K562 (cell line): ENCODE results near the gene PPL. TPM values are rescaled to one million over a fixed set of nuclear protein-coding genes. Genes with fewer than 3 reads are reported as not detected.

Experiments used
- ATAC-seq: fragments of 200-7000 bp; cut with Tn5 transposase; 3 replicates; pipeline ENCODE4 v1.9.1; 2020; ENCODE audit warnings: moderate library complexity
- BruUV-seq: library from RNA; stranded (reverse); fragments of 400-500 nt; replicated peaks from 2 replicates; lab custom pipeline; 2021; lab: Mats Ljungman, UMichigan
- CTCF ChIA-PET: fragments of 300-600 bp; formaldehyde crosslinking; extraction: SDS; loops from one replicate; lab custom pipeline; 2021; ENCODE audit warnings: low intra/inter-chr PET ratio; lab: Yijun Ruan, JAX
- POLR2A ChIA-PET: fragments of 300-600, 350-650 bp; sonication (Branson Sonifier 250); formaldehyde crosslinking; extraction: SDS; loops from one replicate; lab custom pipeline; 2021; ENCODE audit warnings: antibody characterized with exemption, inconsistent platforms; lab: Yijun Ruan, JAX
- DNase-seq, 4 experiments: peaks; one replicate each; pipeline versions ENCODE4 v3.0.0 to v3.0.0-alpha.2; 2011 to 2018; ENCODE audit warnings: low spot score in 3 of 4, mixed read lengths in 3 of 4; ENCODE audit errors: extremely low read depth in 1 of 4
- FAIRE-seq: peaks from 2 replicates; lab custom pipeline; 2011; peaks lifted over from hg19 to GRCh38; lab: Jason Lieb, UNC
- H2AFZ ChIP-seq: 2 replicates; pipeline ENCODE4 v1.6.0; 2011; ENCODE audit warnings: low read depth, low read length, control low read depth, inconsistent platforms
- H3K27ac ChIP-seq: fragments of 200-600 bp; 3 replicates; pipeline ENCODE4 v1.8.0; 2011; ENCODE audit warnings: low read depth, mild to moderate bottlenecking, control low read depth, inconsistent platforms, low read length, moderate library complexity, mixed read lengths; ENCODE audit errors: extremely low read depth
- H3K27me3 ChIP-seq, 2 experiments: fragments of 300-600 bp in 1 of 2; 2 replicates in 1 of 2; 3 replicates in 1 of 2; pipeline versions ENCODE4 v1.6.0 to v1.8.0; 2011; ENCODE audit warnings: inconsistent platforms in 2 of 2, low read length in 2 of 2, mild to moderate bottlenecking in 1 of 2, mixed read lengths in 1 of 2, moderate library complexity in 1 of 2; ENCODE audit not compliant: control insufficient read depth in 2 of 2, insufficient read depth in 2 of 2
- H3K36me3 ChIP-seq: fragments of 300-600 bp; 3 replicates; pipeline ENCODE4 v1.8.0; 2011; ENCODE audit warnings: mild to moderate bottlenecking, low read length, inconsistent platforms; ENCODE audit not compliant: control insufficient read depth, insufficient read depth
- H3K4me1 ChIP-seq, 2 experiments: fragments of 200-600 bp in 1 of 2; replicated peaks in 1 of 2; 2 replicates in 1 of 2; 3 replicates in 1 of 2; pipeline versions ENCODE4 v1.5.1 to v1.8.0; 2011; ENCODE audit warnings: inconsistent platforms in 2 of 2, low read length in 2 of 2, mild to moderate bottlenecking in 1 of 2, mixed read lengths in 1 of 2, moderate library complexity in 1 of 2; ENCODE audit not compliant: control insufficient read depth in 2 of 2, insufficient read depth in 2 of 2
- H3K4me2 ChIP-seq: 2 replicates; pipeline ENCODE4 v1.6.1; 2011; ENCODE audit warnings: low read length, control low read depth, inconsistent platforms, mixed read lengths; ENCODE audit not compliant: insufficient read depth
- H3K4me3 ChIP-seq: fragments of 200-600 bp; sonication (generic), shearing (Covaris generic); 2 replicates; pipeline ENCODE4 v1.5.1; 2016; ENCODE audit warnings: control low read depth, inconsistent platforms
- H3K79me2 ChIP-seq: fragments of 200-600 bp; 3 replicates; pipeline ENCODE4 v1.8.0; 2011; ENCODE audit warnings: low read length, inconsistent platforms; ENCODE audit not compliant: control insufficient read depth, insufficient read depth
- H3K9ac ChIP-seq, 2 experiments: 2 replicates each; pipeline versions ENCODE4 v1.6.0 to v1.6.1; 2011; ENCODE audit warnings: low read depth in 2 of 2, low read length in 2 of 2, control low read depth in 1 of 2, inconsistent platforms in 1 of 2, mild to moderate bottlenecking in 1 of 2, mixed read lengths in 1 of 2; ENCODE audit not compliant: insufficient read depth in 1 of 2
- H3K9me1 ChIP-seq: one replicate; pipeline ENCODE4 v1.6.0; 2011; ENCODE audit warnings: inconsistent platforms, mild to moderate bottlenecking, low read length, moderate library complexity; ENCODE audit not compliant: control insufficient read depth, insufficient read depth
- H3K9me3 ChIP-seq: replicated peaks from 2 replicates; pipeline ENCODE4 v1.5.1; 2011; ENCODE audit warnings: low read depth, low read length, inconsistent platforms; ENCODE audit not compliant: control insufficient read depth, insufficient read depth
- H4K20me1 ChIP-seq: replicated peaks from 2 replicates; pipeline ENCODE4 v1.6.1; 2011; ENCODE audit warnings: low read length, inconsistent platforms, mixed read lengths; ENCODE audit not compliant: control insufficient read depth, insufficient read depth
- AFF1 ChIP-seq, 2 experiments: fragments of 450-650 bp; IDR thresholded peaks; 2 replicates each; pipeline ENCODE4 v1.6.1; 2018; ENCODE audit warnings: mild to moderate bottlenecking in 2 of 2, low read depth in 1 of 2; ENCODE audit not compliant: partially characterized antibody in 2 of 2
- CREBBP ChIP-seq: IDR thresholded peaks from one replicate; pipeline ENCODE4 v1.6.1; 2012; ENCODE audit warnings: low read depth, mild to moderate bottlenecking, control low read depth, inconsistent platforms, low read length
- MCM3 ChIP-seq: fragments of 450-650 bp; IDR thresholded peaks from 2 replicates; pipeline ENCODE4 v1.6.1; 2016
- SNIP1 ChIP-seq: fragments of 450-650 bp; IDR thresholded peaks from 2 replicates; pipeline ENCODE4 v1.7.1; 2017; ENCODE audit warnings: low read depth, mild to moderate bottlenecking
- WHSC1 ChIP-seq: IDR thresholded peaks from one replicate; pipeline ENCODE4 v1.6.1; 2012; ENCODE audit warnings: low read length, control low read depth, inconsistent platforms
- WGBS: fragments of 100-300 bp; shearing (Covaris generic); methylation state at CpG from one replicate; pipeline ENCODE4 v1.1.6; 2016; ENCODE audit warnings: low coverage, mixed read lengths; ENCODE audit not compliant: insufficient coverage; ENCODE audit errors: missing lambda C conversion rate; 5-methylcytosine and 5-hydroxymethylcytosine counted together
- in situ Hi-C: fragments of 300-500 bp; cut with MboI; formaldehyde crosslinking; loops from 4 replicates; pipeline ENCODE4 v1.15.0; 2018; ENCODE audit warnings: inconsistent platforms, mixed read lengths
- intact Hi-C: fragments of 100-400 bp; cut with micrococcal nuclease; formaldehyde crosslinking; loops from 2 replicates; pipeline ENCODE4 v1.14.2; 2022
- polyA plus RNA-seq, 8 experiments: library from polyadenylated mRNA; depleted of rRNA in 4 of 8; stranded (reverse) in 5 of 8; unstranded in 3 of 8; fragments of >200 nt; fragmentation: Nextera tagmentation in 2 of 8; fragmentation: Illumina TruSeq in 1 of 8; extraction: Ambion mirVana in 2 of 8; extraction: Trizol in 1 of 8; gene quantifications; 2 replicates each; pipeline versions ENCODE4 v1.2.1 to v1.2.3, GENCODE V29; 2011 to 2014; ENCODE audit warnings: inconsistent platforms in 1 of 8, missing spikeins in 1 of 8
- total RNA-seq, 7 experiments: library from RNA; depleted of rRNA in 6 of 7; stranded (reverse); fragments of >200 nt in 6 of 7; fragmentation: Illumina TruSeq in 2 of 7; extraction: Trizol in 2 of 7; gene quantifications; 2 replicates each; pipeline versions ENCODE4 v1.2.1 to v1.2.3, GENCODE V29; 2011 to 2021; ENCODE audit warnings: low replicate concordance in 1 of 7
- TF ChIP-seq, protein P1 (sequence below): fragments of 450-650 bp; formaldehyde crosslinking; IDR thresholded peaks from 2 replicates; pipeline ENCODE4 v1.4.0; 2022; ENCODE audit warnings: missing genetic modification characterization

PPL gene
- total and polyA plus RNA-seq, 9 of the 15 experiments (the other 6 are each of a cell fraction or from before 2014, with no cell fraction given), result 0.01 to 0.15 (median 0.07) TPM; not detected in 3

DNA sequence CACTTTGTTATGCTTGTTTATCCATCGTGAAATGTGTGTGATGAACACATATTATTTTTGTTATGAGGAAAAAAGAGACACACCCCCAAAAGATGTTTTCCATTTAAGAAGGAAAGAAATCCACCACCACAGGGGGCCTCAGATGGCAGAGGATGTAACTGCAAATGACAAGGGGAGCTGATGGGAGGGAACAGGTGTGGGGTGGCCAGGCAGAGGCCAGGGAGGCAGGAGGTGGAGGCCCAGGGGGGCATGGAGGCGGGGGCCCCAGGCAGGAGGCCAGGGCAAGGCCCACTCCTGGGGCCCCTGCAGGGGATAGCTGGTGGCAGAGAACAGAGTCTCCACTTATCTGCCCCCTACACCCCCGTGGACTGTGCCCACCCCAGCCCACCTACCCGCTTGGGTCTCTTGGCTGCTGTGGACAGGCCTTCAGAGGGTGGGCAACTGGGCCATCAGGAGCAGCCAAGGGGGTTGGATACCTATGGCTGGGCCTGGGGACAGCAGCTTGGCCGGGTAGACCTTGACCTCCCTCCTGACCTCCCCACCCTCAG, 28.0 kb downstream of the PPL start:
- H3K36me3 ChIP-seq, result no peaks in the 10 kb centered on the region
- no peak for ATAC-seq
- no peaks in the 10 kb centered on the region for H3K9me1 ChIP-seq
- no peaks in the 10 kb centered on the region for H4K20me1 ChIP-seq
- CTCF ChIA-PET, result interaction anchor here (1.6 kb wide), 1 partner anchor 192 kb away, joined by 5 read pairs; no protein-coding TSS in a partner anchor
- no peak overlapping the region for H2AFZ ChIP-seq
- no peak for FAIRE-seq
- DNase-seq, result no peak
- no peak overlapping the region for H3K4me3 ChIP-seq
- peaks cover 0 to 4% of the 10 kb centered on the region in 2 experiments; a peak in 1 of 5 replicates for H3K4me1 ChIP-seq
- no peaks in the 10 kb centered on the region for H3K9me3 ChIP-seq
- POLR2A ChIA-PET, result no interaction called here
- WGBS, result 10% methylated on average over 5 of the region's 5 CpGs
- H3K9ac ChIP-seq, result no peak overlapping the region
- H3K27me3 ChIP-seq, result peaks cover 24 to 45% of the 10 kb centered on the region in 2 experiments; a peak in 4 of 5 replicates
- H3K4me2 ChIP-seq, result no peak overlapping the region
- H3K27ac ChIP-seq, result no peak overlapping the region
- intact Hi-C loops (no loop called here), in situ Hi-C loops (no loop called here)
- H3K79me2 ChIP-seq, result no peaks in the 10 kb centered on the region
- no TSS peak for BruUV-seq
- TF ChIP-seq MCM3 (no peak), WHSC1 (no peak), AFF1 (IDR thresholded peaks at IDR 0.05; ENCODE audit: low read depth in 1 of 2, partially characterized antibody in 2 of 2) (no peak), SNIP1 (no peak), CREBBP (no peak)
- TF ChIP-seq, protein P1, sequence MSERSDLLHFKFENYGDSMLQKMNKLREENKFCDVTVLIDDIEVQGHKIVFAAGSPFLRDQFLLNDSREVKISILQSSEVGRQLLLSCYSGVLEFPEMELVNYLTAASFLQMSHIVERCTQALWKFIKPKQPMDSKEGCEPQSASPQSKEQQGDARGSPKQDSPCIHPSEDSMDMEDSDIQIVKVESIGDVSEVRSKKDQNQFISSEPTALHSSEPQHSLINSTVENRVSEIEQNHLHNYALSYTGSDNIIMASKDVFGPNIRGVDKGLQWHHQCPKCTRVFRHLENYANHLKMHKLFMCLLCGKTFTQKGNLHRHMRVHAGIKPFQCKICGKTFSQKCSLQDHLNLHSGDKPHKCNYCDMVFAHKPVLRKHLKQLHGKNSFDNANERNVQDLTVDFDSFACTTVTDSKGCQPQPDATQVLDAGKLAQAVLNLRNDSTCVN (CRISPR knock-in tag), result no peak
